COLO668 (cell line): Measurements from ENCODE around the gene NUB1.

Experiments used
- DNase-seq: peaks from one replicate; lab custom pipeline; 2025; ENCODE audit not compliant: unreplicated experiment; lab: John Stamatoyannopoulos, UW

NUB1 gene

GRCh38 chr7:151388007-151388297, 46.3 kb downstream of the NUB1 start:
- no peak for DNase-seq

- no peak for DNase-seq
These were observed 46.8 kb downstream of the NUB1 start for GRCh38 chr7:151388430-151388829.

- no peak for DNase-seq
These were observed 47.6 kb downstream of the NUB1 start for GRCh38 chr7:151389096-151389767.

GRCh38 chr7:151389768-151390597, 48.4 kb downstream of the NUB1 start:
- DNase-seq = no peak

GRCh38 chr7:151390598-151391357, 49.2 kb downstream of the NUB1 start:
- DNase-seq = no peak

- DNase-seq = no peak
These were observed 49.7 kb downstream of the NUB1 start for GRCh38 chr7:151391358-151391730.

GRCh38 chr7:151392002-151392401, 50.4 kb downstream of the NUB1 start:
- no peak for DNase-seq

GRCh38 chr7:151392426-151392825, 50.8 kb downstream of the NUB1 start:
- DNase-seq = no peak

- DNase-seq = no peak
These were observed 51.7 kb downstream of the NUB1 start for GRCh38 chr7:151393031-151393977.

- no peak for DNase-seq
These were observed 52.7 kb downstream of the NUB1 start for GRCh38 chr7:151394076-151395035.

- DNase-seq = no peak
These were observed 53.4 kb downstream of the NUB1 start for GRCh38 chr7:151395036-151395367.

- no peak for DNase-seq
These were observed 54.8 kb downstream of the NUB1 start for GRCh38 chr7:151396328-151396970.

GRCh38 chr7:151397026-151397425, 55.4 kb downstream of the NUB1 start:
- DNase-seq = no peak

- no peak for DNase-seq
These were observed 57.1 kb downstream of the NUB1 start for GRCh38 chr7:151398446-151399304.

- DNase-seq = no peak
These were observed 57.6 kb downstream of the NUB1 start for GRCh38 chr7:151399305-151399601.

- DNase-seq = no peak
These were observed 58.3 kb downstream of the NUB1 start for GRCh38 chr7:151399906-151400305.

GRCh38 chr7:151400626-151401315, 59.2 kb downstream of the NUB1 start:
- DNase-seq = peak; percentile 41
